ENCODE data around the gene MED16.

- TF ChIP-seq GATA3 (IDR thresholded peaks at IDR 0.05; ENCODE audit: low read depth, low read length) (no peak), GATA2 (IDR thresholded peaks at IDR 0.05; ENCODE audit: low read depth, low read length) (no peak)
Measured at GRCh38 chr19:925526-926322, 32.7 kb upstream of the MED16 start, which contains the start of gene ARID3A.
